Measurements from ENCODE around the gene CUX1.

CUX1 gene

GRCh38 chr7:102059524-102059923, 242.1 kb downstream of the CUX1 start:
- no peak for DNase-seq

GRCh38 chr7:102061354-102061945, 244.0 kb downstream of the CUX1 start:
- DNase-seq = no peak

- no peak for DNase-seq
Observed at GRCh38 chr7:102061981-102062390, 244.6 kb downstream of the CUX1 start.

- no peak for DNase-seq
Observed at GRCh38 chr7:102063690-102064180, 246.3 kb downstream of the CUX1 start.

GRCh38 chr7:102064361-102065025, 247.1 kb downstream of the CUX1 start:
- no peak for DNase-seq

GRCh38 chr7:102065226-102065625, 247.8 kb downstream of the CUX1 start:
- no peak for DNase-seq

- no peak for DNase-seq
Observed at GRCh38 chr7:102066476-102066875, 249.1 kb downstream of the CUX1 start.

GRCh38 chr7:102068846-102069245, 251.4 kb downstream of the CUX1 start:
- DNase-seq = no peak

- DNase-seq = no peak
Observed at GRCh38 chr7:102069931-102070629, 252.7 kb downstream of the CUX1 start.

GRCh38 chr7:102072003-102072402, 254.6 kb downstream of the CUX1 start:
- no peak for DNase-seq

GRCh38 chr7:102072636-102073209, 255.3 kb downstream of the CUX1 start:
- no peak for DNase-seq

- DNase-seq = no peak
Observed at GRCh38 chr7:102073931-102074880, 256.8 kb downstream of the CUX1 start.

- no peak for DNase-seq
Observed at GRCh38 chr7:102075126-102075525, 257.7 kb downstream of the CUX1 start.

GRCh38 chr7:102075553-102076135, 258.2 kb downstream of the CUX1 start:
- DNase-seq = no peak

- DNase-seq = no peak
Observed at GRCh38 chr7:102077081-102077480, 259.7 kb downstream of the CUX1 start.

- no peak for DNase-seq
Observed at GRCh38 chr7:102079140-102080018, 262.0 kb downstream of the CUX1 start.

- DNase-seq = no peak
Observed at GRCh38 chr7:102080019-102080433, 262.6 kb downstream of the CUX1 start.

- DNase-seq = no peak
Observed at GRCh38 chr7:102080434-102081243, 263.2 kb downstream of the CUX1 start.

GRCh38 chr7:102081244-102081627, 263.8 kb downstream of the CUX1 start:
- no peak for DNase-seq

GRCh38 chr7:102082693-102083368, 265.4 kb downstream of the CUX1 start:
- DNase-seq = no peak
